RWPE2 (cell line): ENCODE results near the gene PPP6R3.

ENCODE experiments used
- ATAC-seq: fragments of 200-7000 bp; cut with Tn5 transposase; 3 replicates; pipeline ENCODE4 v1.9.1; 2021; ENCODE audit warnings: low read depth
- DNase-seq: peaks from one replicate; pipeline ENCODE4 v3.0.0-alpha.2; 2020; ENCODE audit warnings: low spot score
- H3K27ac ChIP-seq: fragments of 450-650 bp; 2 replicates; pipeline ENCODE4 v1.5.1; 2017; ENCODE audit warnings: mild to moderate bottlenecking; ENCODE audit not compliant: poor library complexity, severe bottlenecking
- H3K27me3 ChIP-seq: fragments of 250-450 bp; sonication (Bioruptor Pico); 2 replicates; pipeline ENCODE4 v1.5.1; 2021; ENCODE audit warnings: mild to moderate bottlenecking, moderate library complexity; ENCODE audit not compliant: insufficient read depth, poor library complexity, severe bottlenecking
- H3K36me3 ChIP-seq: fragments of 250-450 bp; sonication (Bioruptor Pico); 2 replicates; pipeline ENCODE4 v1.5.1; 2020; ENCODE audit warnings: low read depth, mild to moderate bottlenecking, moderate library complexity
- H3K4me1 ChIP-seq: fragments of 250-450 bp; sonication (Bioruptor Pico); 2 replicates; pipeline ENCODE4 v1.5.1; 2021; ENCODE audit warnings: mild to moderate bottlenecking, moderate library complexity; ENCODE audit not compliant: insufficient read depth, poor library complexity, severe bottlenecking
- H3K4me3 ChIP-seq: fragments of 250-450 bp; sonication (Bioruptor Pico); 2 replicates; pipeline ENCODE4 v1.5.1; 2021; ENCODE audit warnings: mild to moderate bottlenecking, moderate library complexity; ENCODE audit not compliant: severe bottlenecking
- H3K9me3 ChIP-seq: fragments of 250-450 bp; sonication (Bioruptor Pico); 2 replicates; pipeline ENCODE4 v1.5.1; 2021; ENCODE audit warnings: mild to moderate bottlenecking, moderate library complexity; ENCODE audit not compliant: severe bottlenecking
- TF ChIP-seq, protein P1 (sequence below): fragments of 450-650 bp; IDR thresholded peaks from one replicate; pipeline ENCODE4 v1.5.1; 2017; ENCODE audit warnings: mild to moderate bottlenecking, moderate library complexity; ENCODE audit not compliant: poor library complexity, severe bottlenecking

The PPP6R3 gene

GRCh38 chr11:68500206-68500605 is 39.7 kb downstream of the PPP6R3 start:
- DNase-seq (no peak), ATAC-seq (no peak)
- Histone ChIP-seq H3K4me3 (no peak overlapping the region), H3K27me3 (no peaks in the 10 kb centered on the region), H3K36me3 (0 out of 2 replicates have a peak, but pooled peaks cover 4% of the 10 kb centered on the region), H3K4me1 (peaks cover 10% of the 10 kb centered on the region), H3K27ac (no peak overlapping the region), H3K9me3 (no peaks in the 10 kb centered on the region)
- TF ChIP-seq, protein P1, sequence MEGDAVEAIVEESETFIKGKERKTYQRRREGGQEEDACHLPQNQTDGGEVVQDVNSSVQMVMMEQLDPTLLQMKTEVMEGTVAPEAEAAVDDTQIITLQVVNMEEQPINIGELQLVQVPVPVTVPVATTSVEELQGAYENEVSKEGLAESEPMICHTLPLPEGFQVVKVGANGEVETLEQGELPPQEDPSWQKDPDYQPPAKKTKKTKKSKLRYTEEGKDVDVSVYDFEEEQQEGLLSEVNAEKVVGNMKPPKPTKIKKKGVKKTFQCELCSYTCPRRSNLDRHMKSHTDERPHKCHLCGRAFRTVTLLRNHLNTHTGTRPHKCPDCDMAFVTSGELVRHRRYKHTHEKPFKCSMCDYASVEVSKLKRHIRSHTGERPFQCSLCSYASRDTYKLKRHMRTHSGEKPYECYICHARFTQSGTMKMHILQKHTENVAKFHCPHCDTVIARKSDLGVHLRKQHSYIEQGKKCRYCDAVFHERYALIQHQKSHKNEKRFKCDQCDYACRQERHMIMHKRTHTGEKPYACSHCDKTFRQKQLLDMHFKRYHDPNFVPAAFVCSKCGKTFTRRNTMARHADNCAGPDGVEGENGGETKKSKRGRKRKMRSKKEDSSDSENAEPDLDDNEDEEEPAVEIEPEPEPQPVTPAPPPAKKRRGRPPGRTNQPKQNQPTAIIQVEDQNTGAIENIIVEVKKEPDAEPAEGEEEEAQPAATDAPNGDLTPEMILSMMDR: no peak

GRCh38 chr11:68501813-68502212 is 41.3 kb downstream of the PPP6R3 start:
- H3K4me1 ChIP-seq: peaks cover 10% of the 10 kb centered on the region
- TF ChIP-seq, protein P1: no peak

DNA sequence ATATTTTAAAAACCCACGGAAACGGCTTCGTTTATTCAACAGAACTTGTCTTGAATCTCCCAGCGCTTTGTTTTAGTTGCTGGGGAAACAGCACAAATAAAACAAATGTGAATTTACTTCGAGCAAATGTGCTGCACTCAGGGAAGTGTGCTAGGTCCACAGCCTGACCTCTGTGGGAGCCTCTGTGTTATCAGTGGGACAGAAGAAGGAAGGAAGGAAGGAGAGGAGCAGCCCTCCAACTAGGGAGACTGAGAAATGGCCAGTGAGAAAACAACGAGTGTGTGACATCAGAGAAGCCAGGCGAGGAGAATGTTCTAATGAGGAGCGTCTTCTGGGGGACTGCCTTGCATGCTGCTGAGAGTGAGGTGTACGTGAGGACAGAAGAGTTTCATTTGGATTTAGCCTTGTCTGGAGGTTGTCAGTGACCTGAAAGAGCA is 42.7 kb downstream of the PPP6R3 start:
- no peaks in the 10 kb centered on the region for H3K27me3 ChIP-seq
- no peak for DNase-seq
- H3K4me1 ChIP-seq: no peaks in the 10 kb centered on the region
- no peak overlapping the region for H3K27ac ChIP-seq
- no peak for ATAC-seq
- no peak overlapping the region for H3K4me3 ChIP-seq
- TF ChIP-seq, protein P1: no peak
- H3K36me3 ChIP-seq: peaks cover 12% of the 10 kb centered on the region; the same call in 1 of the 2 replicates
- no peaks in the 10 kb centered on the region for H3K9me3 ChIP-seq

More at GRCh38 chr11:68501813-68502212, 41.3 kb downstream of the PPP6R3 start:
- no peak for ATAC-seq
- H3K9me3 ChIP-seq: no peaks in the 10 kb centered on the region
- H3K36me3 ChIP-seq: peaks cover 12% of the 10 kb centered on the region; the same call in 1 of the 2 replicates
- DNase-seq: no peak
- no peaks in the 10 kb centered on the region for H3K27me3 ChIP-seq
- no peak overlapping the region for H3K27ac ChIP-seq
- H3K4me3 ChIP-seq: no peak overlapping the region

GRCh38 chr11:68503792-68504191 is 43.2 kb downstream of the PPP6R3 start:
- ATAC-seq (no peak), DNase-seq (no peak)
- H3K27ac ChIP-seq: no peak overlapping the region
- H3K4me1 ChIP-seq: no peaks in the 10 kb centered on the region
- no peaks in the 10 kb centered on the region for H3K27me3 ChIP-seq
- peaks cover 12% of the 10 kb centered on the region; the same call in 1 of the 2 replicates for H3K36me3 ChIP-seq
- H3K9me3 ChIP-seq: no peaks in the 10 kb centered on the region
- no peak overlapping the region for H3K4me3 ChIP-seq
- TF ChIP-seq, protein P1: no peak

- TF ChIP-seq, protein P1: no peak
- Histone ChIP-seq H3K4me1 (no peaks in the 10 kb centered on the region), H3K27ac (no peak overlapping the region)
Measured at GRCh38 chr11:68504432-68505066, 44.0 kb downstream of the PPP6R3 start.

More at GRCh38 chr11:68504432-68505066, 44.0 kb downstream of the PPP6R3 start:
- H3K4me3 ChIP-seq: no peak overlapping the region
- DNase-seq (no peak), ATAC-seq (no peak)
- H3K27me3 ChIP-seq: no peaks in the 10 kb centered on the region
- H3K36me3 ChIP-seq: peaks cover 12% of the 10 kb centered on the region; the same call in 1 of the 2 replicates
- no peaks in the 10 kb centered on the region for H3K9me3 ChIP-seq
